Fibroblast of villous mesenchyme (primary cell): ENCODE measurements around the gene HLA-DQA1. TPM values are rescaled to one million over a fixed set of nuclear protein-coding genes. Genes with fewer than 3 reads are reported as not detected.

Source experiments
- DNase-seq: peaks from one replicate; pipeline ENCODE4 v3.0.0-alpha.2; 2010; ENCODE audit warnings: low read depth
- H3K4me3 ChIP-seq: 2 replicates; pipeline ENCODE4 v1.5.1; 2011; ENCODE audit warnings: low read depth, mild to moderate bottlenecking, low read length
- total RNA-seq: library from RNA; depleted of rRNA; stranded (reverse); fragments of >200 nt; gene quantifications from 2 replicates; pipeline ENCODE4 v1.2.3, GENCODE V29; 2012
- TF ChIP-seq, protein P1 (sequence below): IDR thresholded peaks from 2 replicates; pipeline ENCODE4 v1.5.1; 2012; ENCODE audit warnings: low read depth, mild to moderate bottlenecking, low read length; ENCODE audit not compliant: insufficient read depth

HLA-DQA1 gene
- total RNA-seq, 1 donor = not detected

DNA sequence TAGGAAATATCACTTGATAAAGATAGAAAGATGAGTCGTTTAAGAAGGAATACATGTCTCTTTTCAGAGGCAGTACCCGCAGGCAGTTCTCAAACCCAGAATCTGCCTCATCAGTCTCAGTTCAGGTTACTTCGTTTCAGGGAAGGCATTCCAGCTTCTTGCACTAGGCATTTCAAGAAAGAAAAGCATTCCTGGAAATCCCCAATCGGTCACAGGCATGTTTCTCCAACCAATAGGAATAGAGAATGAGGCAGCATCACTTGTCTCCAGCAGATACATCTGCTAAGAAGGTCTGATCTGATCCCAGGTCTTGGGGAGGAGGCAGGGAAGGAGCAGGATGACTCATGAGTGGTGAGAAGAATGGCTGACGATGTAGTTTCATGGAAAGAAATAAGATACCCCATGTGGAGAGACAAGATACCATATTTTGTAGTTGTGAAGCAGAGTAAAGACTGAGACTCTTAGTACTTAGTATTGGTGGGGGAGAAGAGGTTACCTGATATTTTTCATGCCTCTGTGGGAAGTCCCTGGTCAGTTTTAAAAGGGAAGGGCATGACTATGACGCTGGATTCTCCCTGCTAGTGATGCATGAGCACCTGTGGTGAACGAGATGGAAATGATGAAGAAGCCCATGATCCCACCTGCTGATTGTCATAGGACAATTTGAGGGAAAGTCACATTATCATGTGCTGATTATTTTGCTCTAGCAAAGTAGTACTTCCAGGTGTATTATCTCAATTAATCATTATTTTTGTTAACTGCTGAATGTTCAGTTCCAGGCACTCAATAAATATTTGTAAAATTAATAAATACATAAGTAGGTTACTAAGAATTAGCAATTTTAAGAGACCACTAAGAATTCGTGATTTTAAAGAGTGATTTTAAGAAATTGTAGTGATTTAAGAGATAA lies 27.2 kb upstream of the HLA-DQA1 start:
- peak; percentile 92 for DNase-seq
- TF ChIP-seq, protein P1, sequence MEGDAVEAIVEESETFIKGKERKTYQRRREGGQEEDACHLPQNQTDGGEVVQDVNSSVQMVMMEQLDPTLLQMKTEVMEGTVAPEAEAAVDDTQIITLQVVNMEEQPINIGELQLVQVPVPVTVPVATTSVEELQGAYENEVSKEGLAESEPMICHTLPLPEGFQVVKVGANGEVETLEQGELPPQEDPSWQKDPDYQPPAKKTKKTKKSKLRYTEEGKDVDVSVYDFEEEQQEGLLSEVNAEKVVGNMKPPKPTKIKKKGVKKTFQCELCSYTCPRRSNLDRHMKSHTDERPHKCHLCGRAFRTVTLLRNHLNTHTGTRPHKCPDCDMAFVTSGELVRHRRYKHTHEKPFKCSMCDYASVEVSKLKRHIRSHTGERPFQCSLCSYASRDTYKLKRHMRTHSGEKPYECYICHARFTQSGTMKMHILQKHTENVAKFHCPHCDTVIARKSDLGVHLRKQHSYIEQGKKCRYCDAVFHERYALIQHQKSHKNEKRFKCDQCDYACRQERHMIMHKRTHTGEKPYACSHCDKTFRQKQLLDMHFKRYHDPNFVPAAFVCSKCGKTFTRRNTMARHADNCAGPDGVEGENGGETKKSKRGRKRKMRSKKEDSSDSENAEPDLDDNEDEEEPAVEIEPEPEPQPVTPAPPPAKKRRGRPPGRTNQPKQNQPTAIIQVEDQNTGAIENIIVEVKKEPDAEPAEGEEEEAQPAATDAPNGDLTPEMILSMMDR = no peak
- no peak overlapping the region for H3K4me3 ChIP-seq

DNA sequence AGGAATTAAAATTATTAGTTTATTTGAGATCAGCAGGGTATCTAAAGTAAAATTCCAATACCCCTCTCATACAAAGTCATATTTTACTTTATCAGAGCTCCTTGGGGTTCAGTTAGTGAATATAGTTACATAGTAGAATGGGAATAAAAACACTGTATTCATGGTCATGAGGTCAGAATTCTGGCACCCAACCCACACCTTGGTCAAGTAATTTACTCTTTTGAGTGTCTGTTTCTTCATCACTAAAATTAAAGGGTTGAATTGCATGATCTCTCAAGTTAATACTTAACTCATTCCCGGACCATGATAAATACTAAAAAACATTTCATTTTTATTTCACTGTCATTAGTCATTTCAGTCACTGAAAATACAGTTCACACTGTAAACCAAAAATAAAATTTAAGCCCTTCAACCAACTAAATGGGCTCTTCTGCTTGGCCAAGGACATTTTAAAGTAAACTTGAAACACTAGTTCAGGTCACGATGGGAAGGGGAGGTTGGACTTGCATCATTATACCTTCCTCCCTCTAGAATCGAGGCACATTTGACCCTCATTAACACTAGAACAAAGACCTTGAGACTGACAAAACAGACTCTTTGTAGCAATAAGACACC lies 26.4 kb upstream of the HLA-DQA1 start:
- no peak for DNase-seq
- TF ChIP-seq, protein P1 = no peak
- H3K4me3 ChIP-seq = no peak overlapping the region

DNA sequence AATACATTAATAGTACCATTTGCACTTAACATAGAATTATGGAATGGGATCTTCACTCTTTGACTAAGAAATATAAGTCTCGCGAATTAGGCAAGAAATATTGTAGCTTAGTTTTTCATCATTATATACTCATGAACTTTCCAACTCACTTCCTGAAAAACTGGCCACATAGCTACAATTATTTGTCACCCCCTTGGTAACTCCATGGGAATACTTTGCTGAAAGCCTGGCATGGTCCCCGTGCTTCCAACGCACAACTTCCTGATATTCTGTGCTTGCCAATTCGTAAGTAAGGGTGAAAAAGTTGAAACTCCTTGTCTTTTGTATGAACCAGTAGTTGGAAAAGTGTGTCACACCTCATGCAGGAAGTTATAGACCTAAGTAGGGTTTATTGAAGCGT lies 23.7 kb upstream of the HLA-DQA1 start:
- TF ChIP-seq, protein P1 = no peak
- no peak for DNase-seq
- no peak overlapping the region for H3K4me3 ChIP-seq

DNA sequence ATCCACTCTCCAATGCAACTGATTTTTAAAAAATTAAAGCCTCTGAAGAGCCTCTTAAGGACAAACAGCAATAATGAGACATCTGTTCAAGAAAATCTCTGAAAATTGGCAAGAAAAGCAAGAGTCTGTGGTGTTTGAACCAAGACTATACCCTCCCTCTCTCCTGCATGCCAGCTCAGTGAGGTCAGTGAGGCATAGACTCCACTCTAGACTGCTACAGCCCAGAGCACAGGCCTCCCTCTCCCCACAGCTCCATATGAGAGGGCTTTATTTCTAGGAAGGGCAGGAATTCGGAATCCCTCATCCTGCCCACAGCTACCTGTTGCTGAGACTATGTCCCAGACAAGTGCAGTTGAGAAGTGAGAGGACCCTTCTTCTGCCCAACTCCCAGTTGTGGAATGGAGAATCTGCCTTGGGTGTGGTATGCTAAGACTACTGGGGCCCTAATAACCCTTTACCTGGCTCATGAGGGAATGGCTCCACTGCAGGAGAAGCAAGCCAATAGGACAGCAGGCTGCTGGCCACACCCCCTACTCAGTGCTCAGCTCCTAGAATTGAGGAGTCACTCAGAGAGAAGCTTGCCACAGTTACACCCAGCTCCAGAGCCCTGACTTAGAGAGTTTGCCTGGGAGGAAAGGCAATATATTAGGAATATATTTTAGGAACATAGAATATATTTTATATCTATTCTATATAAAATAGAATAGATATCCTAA lies 22.7 kb upstream of the HLA-DQA1 start:
- TF ChIP-seq, protein P1 = no peak
- DNase-seq = no peak
- H3K4me3 ChIP-seq = no peak overlapping the region

DNA sequence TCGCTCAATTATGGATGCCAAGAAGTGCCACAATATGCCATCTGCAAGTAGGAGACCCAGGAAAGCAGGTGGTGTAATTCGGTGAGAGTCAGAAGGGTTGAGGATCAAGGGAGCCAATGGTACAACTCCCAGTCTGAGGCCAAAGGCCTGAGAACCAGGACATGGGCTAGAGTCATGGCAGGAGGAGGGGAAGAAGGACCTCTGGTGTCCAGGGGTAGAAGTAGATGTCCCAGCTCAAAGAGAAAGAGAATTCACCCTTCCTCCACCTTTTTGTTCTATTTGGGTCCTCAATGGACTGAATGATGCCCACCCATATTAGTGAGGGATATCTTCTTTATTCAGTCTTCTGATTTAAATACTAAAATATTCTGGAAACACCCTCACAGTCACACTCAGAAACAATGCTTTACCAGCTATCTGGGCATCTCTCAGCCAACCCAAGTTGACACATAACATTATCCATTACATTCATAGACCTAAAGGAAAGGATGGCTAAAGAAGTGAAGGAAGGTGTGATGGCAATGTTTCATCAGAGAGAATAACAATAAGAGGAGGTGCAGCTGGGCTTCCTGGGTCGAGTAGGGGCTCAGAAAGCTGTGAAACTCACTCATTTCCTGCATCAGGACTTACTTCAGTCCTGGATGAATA lies 21.2 kb upstream of the HLA-DQA1 start:
- TF ChIP-seq, protein P1 = no peak
- no peak for DNase-seq
- no peak overlapping the region for H3K4me3 ChIP-seq

DNA sequence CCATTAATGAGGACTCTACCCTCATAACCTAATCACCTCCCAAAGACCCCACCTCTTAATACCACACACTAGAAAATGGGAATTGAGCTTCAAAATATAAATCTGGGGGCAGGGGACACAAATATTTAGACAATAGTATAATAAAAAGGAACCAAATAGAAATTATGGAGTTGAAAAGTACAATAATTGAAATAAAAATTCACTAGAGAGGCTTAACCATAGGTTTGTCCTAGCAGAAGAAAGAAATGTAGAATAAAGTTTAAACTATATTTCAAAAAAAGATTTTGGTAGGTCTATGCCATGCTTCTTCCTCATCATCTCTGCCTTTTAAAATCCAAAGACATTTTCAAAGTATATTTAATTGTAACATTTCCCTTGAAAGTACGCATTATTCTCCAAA lies 19.5 kb upstream of the HLA-DQA1 start:
- no peak overlapping the region for H3K4me3 ChIP-seq
- DNase-seq = no peak
- TF ChIP-seq, protein P1 = no peak
